ENCODE data around the gene CAPN15.
"Not testable (repeated sequence)": the region's sequence is repeated elsewhere in the genome, so short reads cannot be mapped to it uniquely, and the experiment has no call there.

CAPN15 gene

GRCh38 chr16:507527-507926 lies 20.0 kb upstream of the CAPN15 start:
- DNase-seq: not testable (repeated sequence)

GRCh38 chr16:507996-508395 lies 19.5 kb upstream of the CAPN15 start:
- no peak for DNase-seq

- no peak for DNase-seq
Measured at GRCh38 chr16:508884-509736, 18.4 kb upstream of the CAPN15 start.

GRCh38 chr16:510066-510825 lies 17.3 kb upstream of the CAPN15 start:
- no peak for DNase-seq

DNA sequence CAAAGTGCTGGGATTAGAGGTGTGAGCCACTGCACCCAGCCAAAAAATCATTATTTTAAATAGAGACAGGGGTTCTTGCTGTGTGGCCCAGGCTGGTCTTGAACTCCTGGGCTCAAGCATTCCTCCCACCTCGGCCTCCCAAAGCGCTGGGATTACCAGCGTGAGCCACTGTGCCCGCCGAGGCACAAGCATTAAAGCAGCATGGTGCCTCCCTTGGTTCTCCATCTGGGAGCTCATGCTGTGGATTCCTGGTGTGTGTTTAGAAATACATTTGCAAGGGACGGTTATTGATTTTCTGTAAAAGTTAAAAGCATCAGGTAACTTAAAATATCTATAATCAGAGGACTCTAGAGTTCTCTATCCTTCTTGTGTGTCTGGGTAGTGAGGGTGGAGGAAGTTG lies 14.7 kb upstream of the CAPN15 start:
- no peak for DNase-seq

DNA sequence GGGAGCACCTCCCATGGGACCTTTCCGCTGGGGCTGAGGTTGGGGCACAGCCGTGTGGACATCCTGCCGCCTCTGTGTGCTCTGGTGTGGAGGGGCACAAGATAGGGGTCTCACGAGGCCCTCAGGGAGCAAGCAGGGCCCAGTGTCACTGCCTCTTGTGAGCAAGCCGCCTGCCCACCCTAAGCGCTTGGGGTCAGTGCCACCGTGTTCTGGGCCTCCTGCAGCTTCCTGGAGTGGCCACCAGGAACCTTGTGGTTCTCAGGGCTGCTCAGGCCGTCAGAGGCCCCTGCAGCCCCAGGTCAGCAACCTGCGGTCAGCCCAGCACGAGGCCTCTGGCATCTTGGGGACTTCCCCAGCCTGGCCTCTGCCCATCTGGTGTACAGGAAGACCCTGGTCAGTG lies 13.6 kb upstream of the CAPN15 start:
- no peak for DNase-seq

DNA sequence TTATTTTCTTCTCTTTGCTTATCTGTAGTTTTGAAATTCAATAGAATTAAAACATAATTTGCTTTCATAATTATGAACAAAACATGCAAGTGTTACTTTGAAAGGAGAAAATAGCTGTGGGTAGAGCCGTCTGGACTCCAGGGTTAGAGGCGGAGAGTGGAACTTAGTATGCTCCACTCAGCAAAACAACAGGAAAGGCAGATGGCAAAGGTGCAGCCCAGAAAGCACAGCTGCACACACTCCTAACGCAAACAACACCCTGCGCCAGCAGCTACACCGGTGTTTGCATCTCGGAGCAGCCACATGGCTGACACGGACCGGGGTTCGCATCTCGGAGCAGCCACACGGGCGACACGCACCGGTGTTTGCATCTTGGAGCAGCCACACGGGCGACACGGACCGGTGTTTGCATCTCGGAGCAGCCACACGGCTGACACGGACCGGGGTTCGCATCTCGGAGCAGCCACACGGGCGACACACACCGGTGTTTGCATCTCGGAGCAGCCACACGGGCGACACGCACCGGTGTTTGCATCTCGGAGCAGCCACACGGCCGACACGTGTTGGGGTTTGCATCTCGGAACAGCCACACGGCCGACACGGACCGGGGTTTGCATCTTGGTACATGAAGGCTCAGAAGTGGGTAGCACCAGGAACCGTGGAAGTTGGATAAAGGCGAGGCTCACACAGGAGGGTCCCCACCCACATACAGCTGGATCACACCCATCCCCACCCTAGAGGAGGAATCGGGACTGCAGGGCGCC lies 12.2 kb upstream of the CAPN15 start:
- no peak for DNase-seq

DNA sequence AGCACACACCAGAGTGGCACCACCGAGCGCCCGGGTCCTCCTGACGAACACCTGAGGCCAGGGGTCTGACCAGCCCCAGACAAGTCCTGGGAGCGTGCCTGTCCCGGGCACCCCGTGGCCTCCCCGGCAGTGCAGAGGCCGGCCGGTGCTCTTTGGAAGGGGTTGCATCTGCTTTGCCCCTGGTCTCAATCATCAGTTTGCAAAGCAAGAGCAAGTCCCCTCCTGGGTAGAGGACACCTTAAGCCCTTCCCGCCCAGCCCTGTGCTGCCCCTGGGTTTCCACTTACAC lies 11.6 kb upstream of the CAPN15 start:
- no peak for DNase-seq

GRCh38 chr16:516301-516700 lies 11.2 kb upstream of the CAPN15 start:
- DNase-seq: no peak

DNA sequence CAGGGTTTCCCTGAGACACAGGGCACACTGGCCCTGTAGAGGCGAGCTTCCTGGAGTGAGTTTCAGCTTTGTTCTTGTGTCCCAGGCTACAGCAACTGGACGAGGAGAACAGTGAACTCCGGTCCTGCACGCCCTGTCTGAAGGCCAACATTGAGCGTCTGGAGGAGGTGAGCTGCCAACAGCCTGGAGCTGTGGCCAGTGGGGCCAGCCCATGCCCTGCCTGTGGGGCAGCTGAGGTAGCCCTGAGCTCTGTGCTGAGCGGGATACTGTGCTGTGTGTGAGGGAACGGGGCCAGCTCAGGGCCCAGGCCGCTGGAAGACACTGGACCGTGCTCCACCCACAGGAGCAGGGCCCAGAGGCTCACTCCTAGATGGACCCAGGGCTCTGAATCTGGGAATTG lies 8.7 kb upstream of the CAPN15 start:
- DNase-seq: no peak

DNA sequence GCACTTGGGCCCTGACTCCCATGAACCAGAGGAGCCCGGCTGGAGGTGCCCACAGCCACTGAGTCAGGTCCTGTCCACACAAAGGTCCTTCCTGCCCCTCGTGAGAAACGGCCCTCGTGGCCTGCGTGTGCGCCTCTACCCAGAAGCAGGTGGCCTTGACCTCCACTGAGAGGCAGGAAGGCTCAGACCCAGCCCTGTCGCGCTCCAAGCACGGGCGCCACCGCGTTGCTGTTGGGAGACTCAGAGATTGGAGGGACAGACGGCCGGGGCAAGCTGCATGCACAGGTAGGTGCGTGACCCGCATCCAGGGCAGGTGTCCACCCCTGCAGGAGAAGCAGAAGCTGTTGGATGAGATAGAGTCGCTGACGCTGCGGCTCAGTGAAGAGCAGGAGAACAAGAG lies 8.1 kb upstream of the CAPN15 start:
- DNase-seq: no peak

GRCh38 chr16:519841-520687 lies 7.4 kb upstream of the CAPN15 start:
- no peak for DNase-seq

DNA sequence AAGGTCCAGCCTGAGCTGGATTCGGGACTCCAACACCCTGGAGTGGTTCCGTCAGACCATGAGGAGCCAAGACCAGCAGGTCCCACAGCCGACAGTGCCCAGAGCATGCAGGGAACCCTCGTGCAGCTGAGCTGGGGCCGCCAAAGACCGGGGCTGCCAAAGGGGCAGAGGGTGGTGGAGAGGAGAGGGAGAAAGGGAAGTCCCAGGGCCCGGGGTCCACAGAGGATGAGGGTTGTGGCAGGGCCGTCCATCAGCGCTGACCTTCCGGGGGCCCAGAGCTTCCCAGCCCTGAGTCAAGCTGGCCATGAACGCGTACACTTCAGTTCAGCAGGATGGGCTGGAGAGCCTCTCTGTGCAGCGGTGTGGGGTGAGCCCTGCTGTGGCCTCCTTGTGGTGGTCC lies 6.7 kb upstream of the CAPN15 start:
- no peak for DNase-seq

DNA sequence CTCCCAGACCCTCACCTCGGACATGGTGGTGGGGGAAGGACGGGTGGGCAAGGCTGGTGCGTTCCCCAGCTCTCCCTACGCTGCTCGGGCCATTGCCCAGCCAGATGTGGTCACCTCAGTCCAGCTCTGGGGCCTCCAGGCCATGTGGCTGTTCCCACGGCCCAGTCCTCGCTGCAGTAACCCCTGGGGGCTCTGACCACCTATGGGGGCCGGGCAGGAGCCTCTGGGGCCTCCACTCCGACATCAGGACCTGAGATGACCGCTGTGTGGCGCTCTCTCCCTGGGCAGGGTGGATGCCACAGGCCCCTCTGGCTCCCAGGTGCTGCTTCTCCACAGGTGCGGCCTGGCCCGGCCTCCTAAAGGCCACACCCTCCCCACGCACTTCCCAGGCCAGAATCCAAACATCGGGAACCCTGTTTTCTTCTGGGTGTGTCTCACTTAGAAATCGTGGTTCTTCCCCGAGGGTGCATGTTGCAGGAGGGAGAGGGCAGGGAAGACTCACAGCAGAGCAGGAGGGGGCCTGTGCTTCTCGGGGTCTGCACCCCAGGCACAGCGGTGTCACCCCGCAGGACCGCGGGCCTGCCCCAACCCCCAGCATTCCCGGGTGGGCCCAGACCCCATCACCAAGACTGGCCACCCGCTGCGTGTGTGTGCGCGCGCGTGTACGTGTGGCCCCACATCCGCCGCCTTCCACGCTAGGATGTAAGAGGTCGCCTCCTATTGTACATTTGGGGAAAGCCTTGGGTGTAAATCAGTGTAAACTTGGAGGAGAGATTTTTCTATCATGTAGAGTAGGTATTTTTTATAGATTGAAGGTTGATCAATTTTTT lies 5.9 kb upstream of the CAPN15 start:
- DNase-seq: no peak

GRCh38 chr16:522320-523096 lies 5.0 kb upstream of the CAPN15 start:
- DNase-seq: no peak

GRCh38 chr16:523097-523741 lies 4.3 kb upstream of the CAPN15 start:
- no peak for DNase-seq

DNA sequence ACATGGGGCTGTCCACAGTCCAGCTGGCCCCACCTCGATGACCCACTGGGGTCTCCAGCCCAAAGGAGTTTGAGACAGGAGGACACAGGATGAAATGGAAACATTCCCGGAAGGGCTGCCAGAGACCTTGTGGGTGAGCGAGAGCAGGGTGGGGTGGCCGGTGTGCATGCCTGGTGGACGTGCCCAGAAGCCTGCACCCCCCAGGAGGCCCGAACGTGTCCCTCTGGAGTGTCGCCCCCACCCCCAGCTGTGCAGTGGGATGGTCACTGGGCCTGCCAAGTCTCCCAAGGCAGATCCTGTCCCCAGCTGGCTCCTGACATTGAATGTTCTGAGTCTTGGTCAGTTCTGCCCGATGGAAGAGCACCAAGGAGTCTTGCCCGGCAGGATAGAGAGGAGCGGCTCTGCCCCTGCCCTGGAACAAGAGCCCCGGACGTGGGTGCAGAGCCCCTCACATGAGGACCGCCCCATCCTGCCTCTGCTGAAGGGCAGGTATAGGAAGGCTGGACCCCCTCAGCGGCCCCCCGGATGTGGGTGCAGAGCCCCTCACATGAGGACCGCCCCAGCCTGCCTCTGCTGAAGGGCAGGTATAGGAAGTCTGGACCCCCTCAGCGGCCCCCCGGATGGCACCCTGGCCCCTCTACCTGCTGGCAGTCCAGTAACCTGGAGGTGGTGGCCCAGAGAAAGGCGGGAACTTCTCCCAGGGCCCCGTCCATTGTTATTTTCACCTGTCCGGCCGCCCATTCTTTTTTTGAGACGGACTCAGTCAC lies 3.1 kb upstream of the CAPN15 start:
- DNase-seq: no peak

DNA sequence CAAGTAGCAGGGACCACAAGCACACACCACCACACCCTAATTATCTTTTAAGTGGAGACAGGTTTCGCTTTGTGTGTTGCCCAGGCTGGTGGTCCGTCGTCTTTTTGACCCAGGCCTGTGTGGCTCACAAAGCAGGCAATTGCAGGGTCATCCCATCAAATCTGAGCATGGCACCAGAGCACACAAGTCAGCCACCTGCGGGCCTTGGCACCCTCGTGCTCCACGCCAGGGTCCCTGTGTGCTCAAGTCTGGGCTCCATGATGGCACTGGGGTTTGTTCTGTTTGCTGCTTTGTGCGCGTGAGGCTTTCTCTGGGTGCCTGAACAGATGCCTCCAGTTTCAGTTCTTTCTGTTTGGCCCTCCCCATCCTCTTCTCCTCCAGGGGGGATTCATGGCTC lies 2.4 kb upstream of the CAPN15 start:
- DNase-seq: no peak

DNA sequence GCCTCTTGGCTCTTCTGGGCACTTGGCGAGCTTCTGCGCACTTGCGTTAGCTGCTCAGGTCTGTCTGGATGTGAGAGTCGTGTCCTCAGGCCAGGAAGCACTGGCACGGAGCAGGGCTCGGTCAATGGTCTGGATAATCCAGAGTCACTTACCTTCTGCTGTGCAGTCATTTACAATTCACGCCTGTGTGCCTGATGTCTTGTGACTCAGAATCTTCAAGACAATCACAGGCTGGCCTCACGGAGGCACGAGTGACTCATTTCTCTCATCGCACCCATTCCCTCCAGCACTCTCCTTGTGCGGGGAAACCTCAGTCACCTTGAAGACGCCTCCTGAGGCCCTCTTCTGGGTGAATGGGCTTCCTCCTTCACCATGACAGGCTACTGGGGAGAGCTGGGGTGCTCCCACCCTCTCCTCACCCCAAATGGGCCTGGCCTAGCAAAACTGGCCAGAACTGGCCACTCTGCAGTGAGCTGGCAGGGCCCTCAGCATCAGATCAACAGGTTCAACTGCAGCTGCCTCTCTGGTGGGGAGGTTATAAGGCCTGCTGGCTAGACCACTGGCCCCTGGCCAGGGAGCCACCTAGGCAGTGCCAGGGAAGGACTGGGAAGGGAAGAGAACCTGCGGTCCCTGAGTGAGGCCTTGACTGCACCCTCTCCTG lies 1.9 kb upstream of the CAPN15 start:
- DNase-seq: peak; percentile 83

All from stimulated activated CD8-positive, alpha-beta memory T cell treated with anti-CD3 and anti-CD28 coated beads, Interleukin-4, amount 100 ng/mL, for 48 hours (primary cell).